ENCODE data around the gene P2RY8.
"Not testable (repeated sequence)": the region's sequence is repeated elsewhere in the genome, so short reads cannot be mapped to it uniquely, and the experiment has no call there.

P2RY8 gene

GRCh38 chrX:1440506-1440905, 96.5 kb downstream of the P2RY8 start:
- no peak for DNase-seq

- no peak for DNase-seq
Observed at GRCh38 chrX:1435241-1435895, 101.6 kb downstream of the P2RY8 start.

DNA sequence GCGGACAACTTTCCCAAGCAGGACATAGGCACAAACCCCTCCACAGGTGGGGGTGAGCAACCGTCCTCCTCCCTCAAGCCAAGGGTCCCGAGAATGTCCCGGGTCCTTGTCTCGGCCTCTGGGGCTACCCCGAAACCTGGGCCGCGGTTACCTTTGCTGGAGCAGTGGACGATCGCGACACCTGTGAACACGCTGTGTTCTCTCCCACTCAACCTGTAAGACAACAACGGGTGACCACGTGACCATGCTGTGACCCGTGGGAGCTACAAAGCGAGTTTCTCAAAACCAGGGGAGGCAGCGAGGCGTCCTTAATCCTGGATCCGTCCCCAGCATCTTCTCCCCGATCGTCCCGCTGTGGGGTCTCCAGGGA, 102.1 kb downstream of the P2RY8 start:
- DNase-seq: no peak

DNA sequence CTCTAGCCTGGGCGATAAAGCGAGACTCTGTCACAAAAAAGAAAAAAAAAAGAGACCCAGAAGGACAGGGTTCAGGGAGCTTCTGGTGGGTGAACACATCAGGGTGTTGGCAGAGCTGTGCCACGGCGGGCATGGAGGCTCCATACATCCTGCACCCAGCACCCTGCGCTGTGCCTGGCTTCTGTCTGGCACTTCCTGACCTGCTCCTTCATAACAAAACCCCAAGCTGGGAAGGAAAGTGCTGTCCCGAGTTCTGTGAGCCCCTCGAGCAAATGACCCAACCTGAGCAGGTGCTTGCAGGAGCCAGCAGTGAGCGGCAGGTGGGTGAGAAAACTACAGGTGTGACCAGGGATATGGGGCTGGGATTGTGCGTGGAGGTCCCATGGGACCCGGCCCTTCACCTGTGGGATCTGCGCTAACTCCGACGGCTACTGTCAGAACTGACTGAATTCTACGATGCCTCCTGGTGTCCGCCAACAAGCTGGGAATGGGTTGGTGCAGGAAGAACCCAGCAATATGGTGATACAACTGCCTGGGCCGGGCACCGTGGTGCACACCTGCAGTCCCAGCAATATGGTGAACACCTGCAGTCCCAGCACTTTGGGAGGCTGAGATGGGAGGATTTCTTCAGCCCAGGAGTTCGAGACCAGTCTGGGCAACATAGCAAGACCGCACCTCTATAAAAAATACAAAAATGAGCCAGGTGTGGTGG, 103.2 kb downstream of the P2RY8 start:
- DNase-seq: no peak

DNA sequence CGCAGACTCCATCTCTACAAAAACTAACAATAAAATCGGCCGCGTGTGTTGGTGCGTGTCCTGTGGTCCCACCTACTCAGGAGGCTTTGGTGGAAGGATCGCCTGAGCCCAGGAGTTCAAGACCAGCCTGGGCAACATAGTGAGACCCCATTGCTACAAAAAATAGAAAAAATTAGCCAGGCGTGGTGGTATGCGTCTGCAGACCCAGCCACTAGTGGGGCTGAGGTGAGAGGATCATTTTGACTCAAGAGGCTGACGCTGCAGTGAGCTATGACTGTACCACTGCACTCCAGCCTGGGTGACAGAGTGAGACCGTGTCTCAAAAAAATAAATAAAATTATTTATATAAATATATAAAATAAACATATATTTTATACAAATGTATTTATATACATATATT, 106.5 kb downstream of the P2RY8 start:
- DNase-seq: no peak

GRCh38 chrX:1427756-1428155, 109.2 kb downstream of the P2RY8 start:
- no peak for DNase-seq

DNA sequence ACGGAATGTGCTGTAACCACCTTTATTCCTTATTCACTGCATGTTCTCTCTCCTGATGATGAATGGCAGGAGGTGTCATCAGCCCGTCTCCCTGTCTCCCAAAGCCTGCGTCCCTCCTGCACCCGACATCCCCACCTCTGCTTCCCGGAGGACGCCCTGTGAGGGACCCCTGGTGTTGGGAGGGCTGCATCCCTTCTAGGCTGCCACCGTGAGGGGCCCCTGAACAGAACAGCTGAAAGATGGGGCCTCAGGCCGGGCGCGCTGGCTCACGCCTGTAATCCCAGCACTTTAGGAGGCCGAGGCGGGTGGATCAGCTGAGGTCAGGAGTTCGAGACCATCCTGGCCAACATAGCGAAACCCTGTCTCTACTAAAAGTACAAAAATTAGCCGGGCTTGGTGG, 110.7 kb downstream of the P2RY8 start:
- not testable (repeated sequence) for DNase-seq

DNA sequence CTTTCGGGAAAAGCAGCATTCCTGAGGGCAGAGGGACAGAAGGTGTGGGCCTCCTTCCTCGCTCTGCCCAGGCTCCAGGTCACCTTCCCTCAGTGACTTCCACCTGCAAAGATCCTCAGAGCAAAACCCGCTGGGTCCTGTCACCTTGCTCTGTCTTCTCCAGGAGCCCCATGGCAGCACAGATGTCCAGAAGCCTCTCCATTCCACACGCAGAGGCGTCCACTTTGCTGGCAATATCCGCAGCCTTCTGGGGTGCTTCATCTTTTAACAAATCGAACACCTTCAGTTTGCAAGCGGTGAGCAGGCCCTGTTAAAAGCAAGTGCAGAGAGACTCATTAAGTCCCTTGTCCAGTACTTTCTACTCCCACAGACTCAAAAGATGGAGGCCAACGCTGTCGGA, 111.6 kb downstream of the P2RY8 start:
- no peak for DNase-seq

- DNase-seq: no peak
Observed at GRCh38 chrX:1424147-1424851, 112.7 kb downstream of the P2RY8 start.

DNA sequence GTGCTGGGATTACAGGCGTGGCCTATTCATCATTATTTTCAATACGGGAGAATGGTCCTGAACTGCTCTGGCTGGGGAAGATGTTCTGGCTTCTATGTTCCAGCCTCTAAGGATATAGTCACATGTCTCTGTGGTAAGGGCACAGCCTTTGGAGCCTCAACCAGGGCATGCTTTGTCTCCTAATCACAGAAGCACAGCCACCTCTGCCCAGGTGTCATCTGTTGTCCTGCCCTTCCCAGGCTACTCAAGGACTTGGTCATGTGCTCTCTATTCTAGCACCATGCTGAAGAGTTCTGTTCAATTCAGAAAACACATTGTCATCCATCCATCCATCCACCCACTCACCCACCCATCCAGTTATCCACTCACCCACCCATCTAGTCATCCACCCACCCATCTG, 113.8 kb downstream of the P2RY8 start:
- DNase-seq: no peak

DNA sequence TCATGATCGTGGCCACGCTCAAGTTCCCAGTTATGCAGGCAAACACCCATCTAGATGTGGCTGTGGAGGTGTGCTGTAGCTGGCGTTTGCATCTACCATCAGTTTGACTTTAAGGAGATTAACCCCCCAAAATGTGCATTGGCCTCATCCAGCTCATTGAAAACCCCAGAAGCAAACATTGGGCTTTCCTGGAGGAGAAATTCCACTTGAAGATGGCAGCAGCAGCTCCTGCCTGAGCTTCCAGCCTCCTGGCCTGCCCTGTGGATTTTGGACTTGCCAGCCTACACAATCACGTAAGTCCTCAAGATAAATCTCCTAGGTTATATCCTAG, 114.9 kb downstream of the P2RY8 start:
- no peak for DNase-seq

GRCh38 chrX:1421433-1422134, 115.4 kb downstream of the P2RY8 start:
- no peak for DNase-seq

DNA sequence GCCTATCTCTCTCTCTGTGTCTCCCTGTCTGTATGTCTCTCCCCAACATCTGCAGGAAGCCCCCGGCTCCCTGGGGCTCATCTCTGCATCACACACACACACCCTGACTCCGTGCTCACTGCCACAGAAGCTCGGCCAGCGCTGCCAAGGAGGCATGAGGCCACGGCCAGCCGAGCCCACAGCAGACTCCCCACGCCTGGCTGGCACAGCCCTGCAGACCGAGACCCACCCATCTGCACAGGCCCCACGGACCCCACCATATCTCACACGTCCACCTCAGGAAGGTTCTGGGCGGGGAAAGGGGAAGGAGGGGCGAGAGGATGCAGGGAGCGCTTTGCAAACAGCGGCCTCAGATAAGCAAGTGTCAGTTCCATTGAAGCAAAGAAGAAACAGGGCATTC, 116.6 kb downstream of the P2RY8 start:
- no peak for DNase-seq

DNA sequence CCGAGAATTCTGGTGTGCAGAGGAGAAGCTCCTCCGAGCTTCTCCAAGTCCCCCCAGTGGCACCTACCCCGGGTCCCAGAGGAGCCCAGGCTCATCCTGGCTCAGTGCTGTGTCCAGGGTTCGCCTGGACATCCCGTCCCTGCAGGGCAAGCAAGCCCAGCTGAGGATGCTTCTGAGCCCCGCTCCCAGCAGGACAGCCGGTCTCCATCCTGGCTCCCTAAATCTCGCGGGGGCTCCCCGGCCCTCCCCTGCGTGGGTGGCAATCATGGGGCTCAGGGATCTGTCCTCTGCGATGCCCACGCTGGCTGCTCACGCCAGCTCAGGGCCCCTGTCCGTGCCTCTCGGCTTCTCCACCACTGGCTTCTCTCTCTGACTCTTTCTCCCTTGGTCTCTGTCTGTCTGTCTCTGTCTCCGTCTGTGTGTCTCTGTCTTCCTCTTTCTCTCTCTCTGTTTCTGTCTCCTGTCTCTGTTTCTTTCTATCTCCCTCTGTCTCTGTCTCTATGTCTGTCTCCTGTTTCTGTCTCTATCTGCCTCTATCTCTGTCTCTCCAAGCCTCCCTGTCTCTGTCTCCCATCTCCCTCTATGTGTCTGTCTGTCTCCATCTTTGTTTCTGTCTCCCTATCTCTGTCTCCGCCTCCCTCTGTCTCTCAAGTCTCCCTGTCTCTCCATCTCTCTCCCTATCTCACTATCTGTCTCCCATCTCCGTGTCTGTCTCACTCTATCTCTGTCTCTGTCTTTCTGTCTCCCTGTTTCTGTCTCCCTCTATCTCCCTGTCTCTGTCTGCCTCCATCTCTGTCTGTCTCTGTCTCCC, 117.2 kb downstream of the P2RY8 start:
- DNase-seq: no peak

DNA sequence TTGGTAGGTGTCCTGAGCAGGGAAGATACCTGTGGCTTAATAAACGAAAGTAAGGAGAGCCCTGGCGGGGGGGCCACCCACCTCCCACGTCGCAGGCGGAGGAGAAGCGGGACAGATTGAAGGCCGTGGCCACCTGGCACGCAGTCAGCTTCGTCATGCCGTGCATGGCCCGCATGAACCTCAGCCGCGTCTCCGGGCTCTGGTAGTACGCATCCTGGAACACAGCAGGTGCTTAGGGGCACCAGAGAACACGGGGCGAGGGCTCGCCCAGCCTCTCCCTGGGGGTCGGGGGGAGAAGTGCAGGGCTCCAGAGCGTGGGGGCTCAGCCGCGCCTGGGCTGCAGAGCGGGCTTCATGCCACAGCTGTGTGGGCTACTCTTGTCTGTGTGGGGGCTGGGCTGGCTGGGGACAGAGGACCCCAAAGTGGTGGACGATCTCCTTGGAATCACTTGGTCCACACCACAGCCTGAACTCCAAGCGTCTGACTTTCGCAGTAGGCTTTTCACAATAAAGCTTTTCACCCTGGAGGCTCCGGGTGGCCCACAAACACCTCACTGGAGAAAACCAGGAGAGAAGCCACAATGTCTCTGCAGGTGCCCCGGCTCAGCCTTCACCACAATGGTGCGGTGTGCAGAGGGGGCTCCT, 118.0 kb downstream of the P2RY8 start:
- DNase-seq: no peak

DNA sequence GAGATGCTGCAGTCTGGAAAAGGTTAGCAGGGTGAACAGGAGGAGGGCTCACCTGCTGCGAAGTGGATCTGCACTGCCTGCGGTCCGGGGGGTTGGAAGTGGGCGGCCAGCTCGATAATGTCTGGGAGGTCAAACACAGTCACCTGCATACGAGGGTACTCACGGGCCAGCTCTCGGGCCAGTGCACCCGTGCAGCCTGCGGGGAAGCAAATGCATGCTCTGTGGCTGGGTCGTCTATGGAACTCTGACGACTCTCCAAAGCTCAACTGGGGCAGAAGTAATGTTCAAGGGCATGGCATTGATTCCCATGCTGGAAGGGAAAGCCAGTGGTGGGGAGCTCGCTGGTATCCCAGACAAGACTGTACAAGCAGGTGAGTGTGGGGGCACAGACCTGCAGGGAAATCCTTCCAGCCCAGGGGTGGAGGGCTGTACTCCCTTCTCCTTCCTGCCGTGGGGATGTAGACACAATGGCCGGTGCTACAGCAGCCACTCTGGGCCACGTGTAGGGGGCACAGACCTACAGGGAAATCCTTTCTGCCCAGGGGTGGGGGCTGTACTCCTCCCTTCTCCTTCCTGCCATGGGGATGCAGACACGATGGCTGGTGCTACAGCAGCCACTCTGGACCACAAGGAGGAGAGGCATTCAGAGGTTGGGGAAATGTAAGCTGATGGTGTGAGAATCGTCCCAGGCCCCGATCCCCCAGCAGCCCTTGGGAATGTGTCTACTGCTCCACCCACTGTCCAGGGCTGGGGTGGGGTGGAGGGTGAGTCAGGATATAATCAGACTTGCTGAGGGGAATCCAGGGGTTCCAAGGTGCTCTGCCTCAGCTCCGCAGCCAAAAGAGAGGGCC, 118.8 kb downstream of the P2RY8 start:
- DNase-seq: no peak

- DNase-seq: no peak
Observed at GRCh38 chrX:1416965-1417760, 119.8 kb downstream of the P2RY8 start.

DNA sequence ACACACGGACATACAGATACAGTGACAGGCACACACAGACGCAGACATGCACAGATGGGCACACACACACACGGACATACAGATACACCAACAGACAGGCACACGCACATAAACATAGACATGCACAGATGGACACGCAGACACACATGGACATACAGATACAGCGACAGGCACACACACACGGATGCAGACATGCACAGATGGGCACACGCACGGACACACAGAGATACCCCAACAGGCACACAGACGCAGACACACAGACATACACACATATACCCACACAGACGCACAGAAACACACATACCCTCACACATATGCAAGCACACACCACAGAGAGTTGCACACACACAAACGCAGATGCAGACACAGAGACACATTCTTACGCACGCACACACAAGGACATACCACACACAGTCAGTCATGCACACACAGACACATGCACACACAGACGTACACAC, 120.6 kb downstream of the P2RY8 start:
- no peak for DNase-seq

Measured in Kasumi-1 (cell line).